GM12878 (cell line): ENCODE data around the gene SHROOM4. TPM values are rescaled to one million over a fixed set of nuclear protein-coding genes. Genes with fewer than 3 reads are reported as not detected.

Source experiments
- ATAC-seq: fragments of 200-7000 bp; cut with Tn5 transposase; 3 replicates; pipeline ENCODE4 v1.9.1; 2020; ENCODE audit warnings: mild to moderate bottlenecking, moderate library complexity
- BruUV-seq: library from RNA; stranded (reverse); fragments of 400-500 nt; replicated peaks from 2 replicates; lab custom pipeline; 2021; lab: Mats Ljungman, UMichigan
- CTCF ChIA-PET: fragments of 300-600 bp; sonication (Branson Sonifier 250); formaldehyde crosslinking; extraction: SDS; loops from one replicate; lab custom pipeline; 2021; ENCODE audit warnings: inconsistent platforms; lab: Yijun Ruan, JAX
- POLR2A ChIA-PET: fragments of 350-600 bp; formaldehyde crosslinking; extraction: SDS; loops from one replicate; lab custom pipeline; 2021; ENCODE audit warnings: inconsistent platforms; lab: Charles Lee
- RAD21 ChIA-PET: fragments of 300-600 bp; sonication (Branson Sonifier 250); formaldehyde crosslinking; loops from one replicate; lab custom pipeline; 2023; ENCODE audit warnings: antibody characterized with exemption; ENCODE audit not compliant: unreplicated experiment; lab: Charles Lee
- SMC1A ChIA-PET: fragments of 300-600 bp; sonication (Branson Sonifier 250); formaldehyde crosslinking; loops from one replicate; lab custom pipeline; 2023; ENCODE audit not compliant: unreplicated experiment, uncharacterized antibody; lab: Charles Lee
- DNase-seq: peaks from one replicate; pipeline ENCODE4 v3.0.0-alpha.2; 2011; ENCODE audit warnings: low read depth, low spot score
- FAIRE-seq: peaks from 3 replicates; lab custom pipeline; 2011; peaks lifted over from hg19 to GRCh38; lab: Jason Lieb, UNC
- H2AFZ ChIP-seq: 2 replicates; pipeline ENCODE4 v1.6.0; 2011; ENCODE audit warnings: low read depth, low read length, control low read depth; ENCODE audit not compliant: control insufficient read depth
- H3K27ac ChIP-seq: 2 replicates; pipeline ENCODE4 v1.5.1; 2011; ENCODE audit warnings: control low read depth; ENCODE audit not compliant: control insufficient read depth, insufficient read depth
- H3K27me3 ChIP-seq, 2 experiments: replicated peaks in 1 of 2; 2 replicates each; pipeline versions ENCODE4 v1.6.0 to v1.6.1; 2011; ENCODE audit warnings: low read length in 1 of 2; ENCODE audit not compliant: control insufficient read depth in 2 of 2, insufficient read depth in 2 of 2
- H3K36me3 ChIP-seq, 2 experiments: 2 replicates each; pipeline ENCODE4 v1.5.1; 2011; ENCODE audit warnings: low read length in 1 of 2; ENCODE audit not compliant: control insufficient read depth in 2 of 2, insufficient read depth in 2 of 2
- H3K4me1 ChIP-seq: 2 replicates; pipeline ENCODE4 v1.6.1; 2011; ENCODE audit warnings: mild to moderate bottlenecking, low read length, moderate library complexity, mixed read lengths; ENCODE audit not compliant: control insufficient read depth, insufficient read depth
- H3K4me2 ChIP-seq: 2 replicates; pipeline ENCODE4 v1.6.0; 2011; ENCODE audit warnings: control low read depth; ENCODE audit not compliant: control insufficient read depth, insufficient read depth
- H3K4me3 ChIP-seq: fragments of 200-600 bp; sonication (generic); 2 replicates; pipeline ENCODE4 v1.5.1; 2016
- H3K79me2 ChIP-seq: 2 replicates; pipeline ENCODE4 v1.6.0; 2011; ENCODE audit warnings: low read length; ENCODE audit not compliant: control insufficient read depth, insufficient read depth
- H3K9ac ChIP-seq: 2 replicates; pipeline ENCODE4 v1.8.0; 2011; ENCODE audit warnings: low read length, control low read depth, mixed read lengths; ENCODE audit not compliant: control insufficient read depth, insufficient read depth
- H3K9me3 ChIP-seq: replicated peaks from 3 replicates; pipeline ENCODE4 v1.5.1; 2011; ENCODE audit warnings: mild to moderate bottlenecking, low read length; ENCODE audit not compliant: control insufficient read depth, insufficient read depth
- H4K20me1 ChIP-seq: 2 replicates; pipeline ENCODE4 v1.6.0; 2011; ENCODE audit not compliant: control insufficient read depth, insufficient read depth
- HDAC6 ChIP-seq: fragments of 200-600 bp; sonication (generic); IDR thresholded peaks from one replicate; pipeline ENCODE4 v1.8.0; 2017; ENCODE audit warnings: antibody characterized with exemption; ENCODE audit not compliant: unreplicated experiment
- REST ChIP-seq: IDR thresholded peaks from 2 replicates; pipeline ENCODE4 v1.6.1; 2012; ENCODE audit warnings: mild to moderate bottlenecking, low read depth, low read length
- ZNF384 ChIP-seq: IDR thresholded peaks from 2 replicates; pipeline ENCODE4 v1.6.1; 2012; ENCODE audit warnings: low read depth, mild to moderate bottlenecking, low read length, improper control_type of control experiment, borderline replicate concordance
- WGBS: methylation state at CpG from one replicate; pipeline ENCODE4 v1.1.6; 2016; ENCODE audit warnings: low lambda C conversion rate; ENCODE audit not compliant: insufficient replicate concordance, insufficient coverage; ENCODE audit errors: missing lambda C conversion rate; 5-methylcytosine and 5-hydroxymethylcytosine counted together
- in situ Hi-C: fragments of 300-500 bp; cut with MboI; formaldehyde crosslinking; loops from 9 replicates; pipeline ENCODE4 v1.14.3; 2018; ENCODE audit warnings: mixed read lengths
- intact Hi-C: fragments of 100-400 bp; cut with micrococcal nuclease; formaldehyde crosslinking; loops from one replicate; pipeline ENCODE4 v1.14.2; 2022; ENCODE audit not compliant: unreplicated experiment
- polyA plus RNA-seq, 11 experiments: library from polyadenylated mRNA; depleted of rRNA in 4 of 11; unstranded in 6 of 11; stranded (reverse) in 5 of 11; fragments of >200 nt; fragmentation: Nextera tagmentation in 4 of 11; fragmentation: Illumina TruSeq in 1 of 11; extraction: Ambion mirVana in 4 of 11; extraction: Trizol in 1 of 11; gene quantifications; 1 replicate in 1 of 11; 2 replicates in 10 of 11; pipeline versions ENCODE4 v1.2.1 to v1.2.3, GENCODE V29; 2011 to 2016; ENCODE audit warnings: inconsistent platforms in 2 of 11, missing spikeins in 2 of 11, low read depth in 1 of 11
- total RNA-seq, 4 experiments: library from RNA; depleted of rRNA in 3 of 4; stranded (reverse); fragments of >200 nt in 3 of 4; fragmentation: Illumina TruSeq in 1 of 4; extraction: Trizol in 1 of 4; gene quantifications; 2 replicates each; pipeline versions ENCODE4 v1.2.1 to v1.2.3, GENCODE V29; 2013 to 2021
- TF ChIP-seq, protein P1 (sequence below): fragments of 450-650 bp; IDR thresholded peaks from 2 replicates; pipeline ENCODE4 v1.6.1; 2017; ENCODE audit warnings: borderline replicate concordance

SHROOM4 gene
- total and polyA plus RNA-seq, 10 of the 15 experiments (the other 5 are each of a cell fraction or from before 2014, with no cell fraction given): 0.01 to 0.03 TPM; not detected in 8

- ChIA-PET RAD21 (no interaction called here), SMC1A (no interaction called here), POLR2A (no interaction called here), CTCF (no interaction called here)
- TF ChIP-seq ZNF384 (no peak), HDAC6 (no peak), REST (no peak)
- TF ChIP-seq, protein P1, sequence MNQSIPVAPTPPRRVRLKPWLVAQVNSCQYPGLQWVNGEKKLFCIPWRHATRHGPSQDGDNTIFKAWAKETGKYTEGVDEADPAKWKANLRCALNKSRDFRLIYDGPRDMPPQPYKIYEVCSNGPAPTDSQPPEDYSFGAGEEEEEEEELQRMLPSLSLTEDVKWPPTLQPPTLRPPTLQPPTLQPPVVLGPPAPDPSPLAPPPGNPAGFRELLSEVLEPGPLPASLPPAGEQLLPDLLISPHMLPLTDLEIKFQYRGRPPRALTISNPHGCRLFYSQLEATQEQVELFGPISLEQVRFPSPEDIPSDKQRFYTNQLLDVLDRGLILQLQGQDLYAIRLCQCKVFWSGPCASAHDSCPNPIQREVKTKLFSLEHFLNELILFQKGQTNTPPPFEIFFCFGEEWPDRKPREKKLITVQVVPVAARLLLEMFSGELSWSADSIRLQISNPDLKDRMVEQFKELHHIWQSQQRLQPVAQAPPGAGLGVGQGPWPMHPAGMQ: no peak
- Histone ChIP-seq H3K27me3 (no peaks in the 10 kb centered on the region), H3K27ac (no peak overlapping the region), H3K9me3 (no peaks in the 10 kb centered on the region), H3K4me1 (no peaks in the 10 kb centered on the region), H3K4me2 (no peak overlapping the region), H3K79me2 (no peaks in the 10 kb centered on the region), H2AFZ (no peak overlapping the region), H3K36me3 (no peaks in the 10 kb centered on the region), H3K4me3 (no peak overlapping the region), H4K20me1 (no peaks in the 10 kb centered on the region), H3K9ac (no peak overlapping the region)
- no TSS peak for BruUV-seq
- FAIRE-seq: no peak
- in situ Hi-C loops (no loop called here), intact Hi-C loops (no loop called here)
- no peak for ATAC-seq
- WGBS: 25% methylated on average over 8 of the region's 8 CpGs
- DNase-seq: no peak
Observed at GRCh38 chrX:50615570-50616158, 198.3 kb downstream of the SHROOM4 start.
